GM23338 (cell line): ENCODE results near the gene ZNF276. TPM values are rescaled to one million over a fixed set of nuclear protein-coding genes. Genes with fewer than 3 reads are reported as not detected.

Experiments
- ATAC-seq: fragments of 200-7000 bp; cut with Tn5 transposase; 3 replicates; pipeline ENCODE4 v1.9.1; 2020
- DNase-seq: peaks from one replicate; pipeline ENCODE4 v3.0.0-alpha.2; 2015; ENCODE audit warnings: low spot score
- H2AFZ ChIP-seq: fragments of 200-600 bp; sonication (generic); 2 replicates; pipeline ENCODE4 v1.8.0; 2016; ENCODE audit warnings: antibody characterized with exemption, mild to moderate bottlenecking, moderate library complexity
- H3F3A ChIP-seq: fragments of 200-600 bp; sonication (generic); replicated peaks from 2 replicates; pipeline ENCODE4 v1.8.0; 2017; ENCODE audit warnings: antibody characterized with exemption, mixed run types, low read depth
- H3K27ac ChIP-seq: fragments of 200-600 bp; sonication (generic); 2 replicates; pipeline ENCODE4 v1.6.1; 2016; ENCODE audit warnings: low read depth
- H3K27me3 ChIP-seq: fragments of 200-600 bp; sonication (generic); 2 replicates; pipeline ENCODE4 v1.8.0; 2016; ENCODE audit warnings: mild to moderate bottlenecking, mixed run types, moderate library complexity; ENCODE audit not compliant: insufficient read depth
- H3K36me3 ChIP-seq: fragments of 200-600 bp; sonication (generic); 2 replicates; pipeline ENCODE4 v1.8.0; 2016; ENCODE audit warnings: mild to moderate bottlenecking; ENCODE audit not compliant: insufficient read depth
- H3K4me1 ChIP-seq: fragments of 200-600 bp; sonication (generic); 2 replicates; pipeline ENCODE4 v1.8.0; 2016; ENCODE audit warnings: mild to moderate bottlenecking, moderate library complexity; ENCODE audit not compliant: insufficient read depth
- H3K4me2 ChIP-seq: fragments of 200-600 bp; sonication (generic); 2 replicates; pipeline ENCODE4 v1.7.1; 2017; ENCODE audit warnings: mixed run types
- H3K4me3 ChIP-seq: fragments of 200-600 bp; sonication (generic); 2 replicates; pipeline ENCODE4 v1.6.1; 2016; ENCODE audit warnings: mixed run types
- H3K79me2 ChIP-seq: fragments of 200-600 bp; sonication (generic); replicated peaks from 2 replicates; pipeline ENCODE4 v1.8.0; 2017; ENCODE audit warnings: mild to moderate bottlenecking; ENCODE audit not compliant: insufficient read depth
- H3K9me2 ChIP-seq: fragments of 200-600 bp; sonication (generic); 2 replicates; pipeline ENCODE4 v1.8.0; 2017; ENCODE audit not compliant: insufficient read depth
- H4K20me1 ChIP-seq: fragments of 200-600 bp; sonication (generic); replicated peaks from 2 replicates; pipeline ENCODE4 v1.8.0; 2017; ENCODE audit warnings: mild to moderate bottlenecking; ENCODE audit not compliant: insufficient read depth
- H3K27ac Mint-ChIP-seq: 2 replicates; pipeline ENCODE4 v1.8.0; 2020; ENCODE audit warnings: inconsistent platforms, mild to moderate bottlenecking, moderate library complexity, mixed read lengths
- H3K27me3 Mint-ChIP-seq: 3 replicates; pipeline ENCODE4 v1.8.0; 2022; ENCODE audit warnings: low read depth, mild to moderate bottlenecking, moderate library complexity, mixed read lengths, inconsistent platforms; ENCODE audit not compliant: insufficient read depth, poor library complexity
- H3K36me3 Mint-ChIP-seq: 3 replicates; pipeline ENCODE4 v1.8.0; 2021; ENCODE audit warnings: low read depth, mild to moderate bottlenecking, inconsistent platforms, moderate library complexity, mixed read lengths
- H3K4me1 Mint-ChIP-seq: 3 replicates; pipeline ENCODE4 v1.8.0; 2020; ENCODE audit warnings: mild to moderate bottlenecking, inconsistent platforms, mixed read lengths
- H3K4me3 Mint-ChIP-seq: 3 replicates; pipeline ENCODE4 v1.8.0; 2021; ENCODE audit warnings: moderate library complexity, mild to moderate bottlenecking, inconsistent platforms, mixed read lengths
- H3K9me3 Mint-ChIP-seq: 3 replicates; pipeline ENCODE4 v1.8.0; 2020; ENCODE audit warnings: moderate library complexity, mild to moderate bottlenecking, inconsistent platforms, mixed read lengths
- CTCF ChIP-seq, 2 experiments: fragments of 200-600 bp in 1 of 2; sonication (generic) in 1 of 2; conservative IDR thresholded peaks; 2 replicates each; pipeline versions ENCODE4 v1.5.1 to v1.6.1; 2016 to 2017; ENCODE audit warnings: antibody characterized with exemption in 2 of 2, low read depth in 2 of 2, mild to moderate bottlenecking in 2 of 2, moderate library complexity in 1 of 2
- ETS1 ChIP-seq: IDR thresholded peaks from 2 replicates; pipeline ENCODE4 v1.6.1; 2016; ENCODE audit warnings: antibody characterized with exemption
- EZH2phosphoT487 ChIP-seq: fragments of 200-600 bp; sonication (generic); IDR thresholded peaks from one replicate; pipeline ENCODE4 v1.8.1; 2018; ENCODE audit warnings: antibody characterized with exemption; ENCODE audit not compliant: unreplicated experiment
- JUNB ChIP-seq: IDR thresholded peaks from one replicate; pipeline ENCODE4 v1.6.1; 2016; ENCODE audit warnings: antibody characterized with exemption; ENCODE audit not compliant: unreplicated experiment
- NANOG ChIP-seq: IDR thresholded peaks from 2 replicates; pipeline ENCODE4 v1.6.1; 2016; ENCODE audit warnings: antibody characterized with exemption, borderline replicate concordance
- POLR2AphosphoS5 ChIP-seq: IDR thresholded peaks from 2 replicates; pipeline ENCODE4 v1.6.1; 2016; ENCODE audit warnings: antibody characterized with exemption, low read depth
- REST ChIP-seq: IDR thresholded peaks from one replicate; pipeline ENCODE4 v1.6.1; 2018; ENCODE audit warnings: antibody characterized with exemption; ENCODE audit not compliant: unreplicated experiment
- STAT1 ChIP-seq: IDR thresholded peaks from one replicate; pipeline ENCODE4 v1.6.1; 2016; ENCODE audit warnings: antibody characterized with exemption; ENCODE audit not compliant: unreplicated experiment
- ZNF331 ChIP-seq: fragments of 250-450 bp; sonication (Bioruptor Pico); IDR thresholded peaks from 2 replicates; pipeline ENCODE4 v1.5.0; 2020; ENCODE audit warnings: low read depth, mild to moderate bottlenecking, moderate library complexity
- ZNF462 ChIP-seq: fragments of 250-450 bp; sonication (Bioruptor Pico); IDR thresholded peaks from 2 replicates; pipeline ENCODE4 v1.5.0; 2020; ENCODE audit warnings: mild to moderate bottlenecking, moderate library complexity
- polyA plus RNA-seq: library from polyadenylated mRNA; unstranded; fragments of >200 nt; fragmentation: Nextera tagmentation; extraction: Ambion mirVana; gene quantifications from 2 replicates; pipeline ENCODE4 v1.2.1, GENCODE V29; 2016
- total RNA-seq: library from RNA; depleted of rRNA; stranded (reverse); fragments of >200 nt; shearing (Covaris generic); gene quantifications from 2 replicates; pipeline ENCODE4 v1.2.3, GENCODE V29; 2014

ZNF276 gene
- total and polyA plus RNA-seq, 2 experiments from 2014 or later, result 3.4 to 15.6 TPM

GRCh38 chr16:89744813-89745212, 23.5 kb downstream of the ZNF276 start:
- Histone ChIP-seq H3K4me2 (no peak overlapping the region), H3K27ac (no peak overlapping the region), H3K79me2 (no peaks in the 10 kb centered on the region), H3K4me1 (no peaks in the 10 kb centered on the region), H3K27me3 (no peaks in the 10 kb centered on the region), H2AFZ (no peak overlapping the region), H3K36me3 (peaks cover 33% of the 10 kb centered on the region; the same call in 1 of the 2 replicates), H3F3A (no peaks in the 10 kb centered on the region; the same call in 1 of the 2 replicates), H3K9me2 (no peaks in the 10 kb centered on the region), H3K4me3 (no peak overlapping the region), H4K20me1 (0 out of 2 replicates have a peak, but pooled peaks cover 4% of the 10 kb centered on the region)
- no peaks in the 10 kb centered on the region for H3K4me1 Mint-ChIP-seq
- TF ChIP-seq ZNF462 (CRISPR knock-in tag) (no peak), POLR2AphosphoS5 (no peak), JUNB (no peak), EZH2phosphoT487 (no peak), NANOG (no peak), REST (no peak), CTCF (conservative IDR thresholded peaks at IDR 0.05; ENCODE audit: low read depth in 2 of 2) (no peak), STAT1 (no peak), ETS1 (no peak), ZNF331 (CRISPR knock-in tag) (no peak)
- no peaks in the 10 kb centered on the region for H3K9me3 Mint-ChIP-seq
- no peak overlapping the region for H3K27ac Mint-ChIP-seq
- DNase-seq, result no peak
- no peak overlapping the region for H3K4me3 Mint-ChIP-seq
- peaks cover 75% of the 10 kb centered on the region for H3K36me3 Mint-ChIP-seq
- ATAC-seq, result no peak
- peaks cover 7% of the 10 kb centered on the region for H3K27me3 Mint-ChIP-seq
